GM20000 (cell line): Measurements from ENCODE around the gene CDC27.

Experiments
- DNase-seq: peaks from one replicate; pipeline ENCODE4 v3.0.0; 2012; ENCODE audit warnings: low spot score
- TF ChIP-seq, protein P1 (sequence below): IDR thresholded peaks from 2 replicates; pipeline ENCODE4 v1.5.1; 2012; ENCODE audit warnings: mild to moderate bottlenecking, control low read depth; ENCODE audit errors: extremely low read depth, missing control alignments

CDC27 gene

DNA sequence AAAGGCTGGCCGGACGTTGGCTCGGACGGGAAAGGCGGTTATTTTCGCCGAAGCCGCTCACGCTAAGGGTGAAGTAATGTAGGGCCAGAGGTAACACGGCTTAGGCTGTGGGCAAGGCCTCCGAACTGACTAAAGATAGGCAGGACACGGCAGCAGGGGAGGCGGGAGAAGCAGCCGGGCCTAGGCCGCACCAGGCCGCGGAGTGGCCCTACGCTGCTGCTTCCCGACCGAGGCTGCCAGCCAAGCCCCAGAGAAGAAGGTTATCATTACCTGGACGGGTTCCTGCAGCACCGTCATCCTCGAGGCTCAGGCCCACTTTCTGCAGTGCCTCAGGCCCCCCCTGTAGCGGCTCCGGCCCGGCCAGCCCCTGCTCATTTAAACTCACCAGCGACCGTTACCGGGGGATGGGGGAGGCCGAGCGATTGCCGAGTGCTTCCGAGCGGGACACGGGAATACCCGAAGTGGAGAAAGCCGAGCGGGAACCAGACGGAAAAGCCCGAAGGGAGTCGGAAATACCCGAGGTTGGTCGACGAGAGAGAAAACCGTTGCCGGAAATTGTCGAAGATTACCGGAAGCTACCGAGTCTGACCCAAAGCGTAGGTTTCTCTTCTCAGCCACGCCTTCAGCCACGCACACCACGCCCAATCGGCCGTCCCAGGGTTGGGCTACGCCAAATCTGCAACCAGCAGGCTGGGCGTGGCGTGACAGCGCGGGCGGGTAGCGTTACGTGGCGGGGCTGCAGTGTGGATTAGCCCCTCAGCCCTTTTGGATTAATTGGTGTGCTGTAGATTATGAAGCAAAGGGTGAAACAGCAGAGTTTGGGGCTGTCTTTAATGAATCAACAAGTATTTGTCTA, at the start of gene CDC27:
Gene CDC27, minus strand, starts transcription at position 420 of the 856 bp plus-strand sequence. Its CDS starts 123 bp downstream, at position 297.
- DNase-seq = peak; percentile 92
- TF ChIP-seq, protein P1, sequence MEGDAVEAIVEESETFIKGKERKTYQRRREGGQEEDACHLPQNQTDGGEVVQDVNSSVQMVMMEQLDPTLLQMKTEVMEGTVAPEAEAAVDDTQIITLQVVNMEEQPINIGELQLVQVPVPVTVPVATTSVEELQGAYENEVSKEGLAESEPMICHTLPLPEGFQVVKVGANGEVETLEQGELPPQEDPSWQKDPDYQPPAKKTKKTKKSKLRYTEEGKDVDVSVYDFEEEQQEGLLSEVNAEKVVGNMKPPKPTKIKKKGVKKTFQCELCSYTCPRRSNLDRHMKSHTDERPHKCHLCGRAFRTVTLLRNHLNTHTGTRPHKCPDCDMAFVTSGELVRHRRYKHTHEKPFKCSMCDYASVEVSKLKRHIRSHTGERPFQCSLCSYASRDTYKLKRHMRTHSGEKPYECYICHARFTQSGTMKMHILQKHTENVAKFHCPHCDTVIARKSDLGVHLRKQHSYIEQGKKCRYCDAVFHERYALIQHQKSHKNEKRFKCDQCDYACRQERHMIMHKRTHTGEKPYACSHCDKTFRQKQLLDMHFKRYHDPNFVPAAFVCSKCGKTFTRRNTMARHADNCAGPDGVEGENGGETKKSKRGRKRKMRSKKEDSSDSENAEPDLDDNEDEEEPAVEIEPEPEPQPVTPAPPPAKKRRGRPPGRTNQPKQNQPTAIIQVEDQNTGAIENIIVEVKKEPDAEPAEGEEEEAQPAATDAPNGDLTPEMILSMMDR = no peak

GRCh38 chr17:47238321-47239010, 49.4 kb upstream of the CDC27 start:
- TF ChIP-seq, protein P1 = no peak
- no peak for DNase-seq

DNA sequence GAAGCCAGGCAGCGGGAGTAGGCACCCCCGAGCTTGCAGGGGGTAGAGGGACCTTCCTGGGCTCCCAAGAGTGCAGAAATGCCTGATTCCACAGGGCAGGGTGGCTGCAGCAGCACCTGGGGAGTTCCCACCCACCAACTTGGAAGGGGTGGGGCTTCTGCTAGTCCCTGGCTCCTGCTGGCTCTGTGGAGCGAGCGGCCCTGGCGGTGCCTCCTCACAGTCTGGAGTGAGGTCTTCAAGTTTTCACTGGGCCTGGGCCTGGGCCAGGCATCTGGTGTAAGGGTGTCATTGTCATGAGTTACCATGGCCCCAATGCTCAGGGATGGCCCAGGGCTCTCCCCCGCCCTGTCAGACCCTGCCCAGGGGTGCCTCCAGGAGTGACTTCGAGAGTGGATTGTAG, 48.7 kb upstream of the CDC27 start:
- TF ChIP-seq, protein P1 = no peak
- DNase-seq = no peak

- no peak for DNase-seq
- TF ChIP-seq, protein P1 = no peak
Measured at GRCh38 chr17:47235923-47236322, 46.8 kb upstream of the CDC27 start.

- no peak for DNase-seq
- TF ChIP-seq, protein P1 = no peak
Measured at GRCh38 chr17:47235506-47235905, 46.4 kb upstream of the CDC27 start.

DNA sequence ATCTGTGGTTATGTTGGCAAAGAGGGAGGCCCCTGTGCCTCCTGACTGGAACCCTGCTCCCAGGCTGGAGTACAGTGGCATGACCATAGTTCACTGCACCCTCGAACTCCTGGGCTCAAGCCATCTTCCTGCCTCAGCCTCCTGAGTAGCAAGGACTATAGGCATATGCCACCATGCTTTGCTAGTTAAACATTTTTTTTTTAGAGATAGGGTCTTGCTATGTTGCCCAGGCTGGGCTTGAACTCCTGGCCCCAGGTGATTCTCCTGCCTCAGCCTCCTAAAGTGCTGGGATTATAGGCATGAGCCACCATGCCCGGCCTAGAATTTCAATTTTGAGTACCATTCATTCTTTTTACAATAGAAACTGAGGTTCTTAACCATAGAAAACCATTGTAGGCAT, 43.4 kb upstream of the CDC27 start:
- TF ChIP-seq, protein P1 = no peak
- DNase-seq = no peak

DNA sequence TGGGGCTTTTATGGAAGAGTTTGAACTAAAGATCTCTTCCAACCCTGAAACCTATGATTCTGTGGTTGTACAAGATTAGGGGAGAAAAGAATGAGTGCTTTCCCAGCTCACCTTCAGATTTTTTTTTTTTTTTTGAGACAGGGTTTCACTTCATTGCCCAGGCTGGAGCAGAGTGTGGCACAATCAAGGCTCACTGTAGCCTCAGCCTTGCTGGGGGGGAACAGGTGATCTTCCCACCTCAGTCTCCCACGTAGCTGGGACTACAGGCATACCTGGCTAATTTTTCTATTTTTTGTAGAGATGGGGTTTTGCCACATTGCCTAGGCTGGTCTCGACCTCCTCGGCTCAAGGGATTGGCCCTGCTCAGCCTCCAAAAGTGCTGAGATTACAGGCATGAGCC, 42.8 kb upstream of the CDC27 start:
- no peak for DNase-seq
- TF ChIP-seq, protein P1 = no peak
